GM04504 (cell line): ENCODE results near the gene MAGI2.
"Not testable (repeated sequence)": the region's sequence is repeated elsewhere in the genome, so short reads cannot be mapped to it uniquely, and the experiment has no call there.

Experiments
- DNase-seq: peaks from one replicate; pipeline ENCODE4 v3.0.0-alpha.2; 2012; ENCODE audit warnings: low read depth

The MAGI2 gene

GRCh38 chr7:78296046-78296597 lies 1157.3 kb downstream of the MAGI2 start:
- no peak for DNase-seq

GRCh38 chr7:78289471-78289870 lies 1164.0 kb downstream of the MAGI2 start:
- DNase-seq: not testable (repeated sequence)

GRCh38 chr7:78284945-78285344 lies 1168.5 kb downstream of the MAGI2 start:
- DNase-seq: peak; percentile 28

- DNase-seq: no peak
Measured at GRCh38 chr7:78280276-78280675, 1173.2 kb downstream of the MAGI2 start.

GRCh38 chr7:78279457-78279856 lies 1174.0 kb downstream of the MAGI2 start:
- no peak for DNase-seq

GRCh38 chr7:78279032-78279431 lies 1174.4 kb downstream of the MAGI2 start:
- peak; percentile 57 for DNase-seq

GRCh38 chr7:78267141-78267540 lies 1186.3 kb downstream of the MAGI2 start:
- DNase-seq: no peak

- no peak for DNase-seq
Measured at GRCh38 chr7:78265486-78265885, 1188.0 kb downstream of the MAGI2 start.

- DNase-seq: no peak
Measured at GRCh38 chr7:78265071-78265470, 1188.4 kb downstream of the MAGI2 start.

GRCh38 chr7:78264105-78264504 lies 1189.4 kb downstream of the MAGI2 start:
- DNase-seq: no peak

- DNase-seq: no peak
Measured at GRCh38 chr7:78261739-78262138, 1191.7 kb downstream of the MAGI2 start.

GRCh38 chr7:78261302-78261701 lies 1192.2 kb downstream of the MAGI2 start:
- no peak for DNase-seq

- no peak for DNase-seq
Measured at GRCh38 chr7:78260826-78261225, 1192.6 kb downstream of the MAGI2 start.

GRCh38 chr7:78254726-78255055 lies 1198.8 kb downstream of the MAGI2 start:
- no peak for DNase-seq

- DNase-seq: no peak
Measured at GRCh38 chr7:78253850-78254725, 1199.4 kb downstream of the MAGI2 start.

- DNase-seq: no peak
Measured at GRCh38 chr7:78248867-78249266, 1204.6 kb downstream of the MAGI2 start.

GRCh38 chr7:78247910-78248689 lies 1205.4 kb downstream of the MAGI2 start:
- no peak for DNase-seq

GRCh38 chr7:78240179-78240578 lies 1213.3 kb downstream of the MAGI2 start:
- DNase-seq: not testable (repeated sequence)

GRCh38 chr7:78234634-78235033 lies 1218.8 kb downstream of the MAGI2 start:
- DNase-seq: peak; percentile 40

- no peak for DNase-seq
Measured at GRCh38 chr7:78232806-78233205, 1220.7 kb downstream of the MAGI2 start.

- no peak for DNase-seq
Measured at GRCh38 chr7:78226059-78226719, 1227.3 kb downstream of the MAGI2 start.

- no peak for DNase-seq
Measured at GRCh38 chr7:78225534-78225933, 1227.9 kb downstream of the MAGI2 start.
